Caco-2 (cell line): ENCODE results near the gene RUVBL1. TPM values are rescaled to one million over a fixed set of nuclear protein-coding genes. Genes with fewer than 3 reads are reported as not detected.

Source experiments
- BruUV-seq: library from RNA; stranded (reverse); fragments of 400-500 nt; replicated peaks from 2 replicates; lab custom pipeline; 2021; lab: Mats Ljungman, UMichigan
- CTCF ChIA-PET: fragments of 300-600 bp; sonication (Branson Sonifier 250); formaldehyde crosslinking; loops from one replicate; lab custom pipeline; 2022; ENCODE audit warnings: antibody characterized with exemption; lab: Charles Lee
- POLR2A ChIA-PET: fragments of 300-600 bp; sonication (Branson Sonifier 250); formaldehyde crosslinking; loops from one replicate; lab custom pipeline; 2022; ENCODE audit warnings: antibody characterized with exemption; lab: Charles Lee
- DNase-seq, 2 experiments: peaks; one replicate each; pipeline versions ENCODE4 v3.0.0 to v3.0.0-alpha.2; 2020 to 2022
- H3K27me3 ChIP-seq: replicated peaks from 2 replicates; pipeline ENCODE4 v1.6.0; 2011; ENCODE audit warnings: low read length; ENCODE audit not compliant: control insufficient read depth, insufficient read depth
- H3K36me3 ChIP-seq: 2 replicates; pipeline ENCODE4 v1.5.1; 2011; ENCODE audit warnings: low read length; ENCODE audit not compliant: control insufficient read depth, insufficient read depth
- H3K4me1 ChIP-seq: fragments of 250-450 bp; sonication (Bioruptor Pico); 2 replicates; pipeline ENCODE4 v1.5.1; 2020; ENCODE audit warnings: mild to moderate bottlenecking
- H3K4me3 ChIP-seq: 2 replicates; pipeline ENCODE4 v1.5.1; 2011; ENCODE audit warnings: low read depth, mild to moderate bottlenecking, control low read depth, low read length
- H3K9me3 ChIP-seq: fragments of 250-450 bp; sonication (Bioruptor Pico); 2 replicates; pipeline ENCODE4 v1.5.1; 2020; ENCODE audit warnings: mild to moderate bottlenecking, moderate library complexity
- H3K27ac Mint-ChIP-seq: one replicate; pipeline ENCODE4 v1.8.0; 2022; ENCODE audit warnings: mixed read lengths; ENCODE audit not compliant: unreplicated experiment
- H3K27me3 Mint-ChIP-seq: one replicate; pipeline ENCODE4 v1.8.0; 2022; ENCODE audit warnings: mixed read lengths; ENCODE audit not compliant: insufficient read depth, unreplicated experiment
- H3K36me3 Mint-ChIP-seq: one replicate; pipeline ENCODE4 v1.8.0; 2022; ENCODE audit warnings: mild to moderate bottlenecking, mixed read lengths; ENCODE audit not compliant: insufficient read depth, unreplicated experiment
- H3K4me1 Mint-ChIP-seq: one replicate; pipeline ENCODE4 v1.8.0; 2022; ENCODE audit warnings: low read depth, mixed read lengths; ENCODE audit not compliant: unreplicated experiment
- H3K4me3 Mint-ChIP-seq: one replicate; pipeline ENCODE4 v1.8.0; 2022; ENCODE audit warnings: mild to moderate bottlenecking, moderate library complexity, mixed read lengths; ENCODE audit not compliant: unreplicated experiment
- H3K9me3 Mint-ChIP-seq: one replicate; pipeline ENCODE4 v1.8.0; 2022; ENCODE audit warnings: mixed read lengths; ENCODE audit not compliant: unreplicated experiment
- CTCF ChIP-seq, 2 experiments: fragments of 200-600 bp in 1 of 2; IDR thresholded peaks; 1 replicate in 1 of 2; 2 replicates in 1 of 2; pipeline versions ENCODE4 v1.5.1 to v1.8.0; 2011 to 2022; ENCODE audit warnings: antibody characterized with exemption in 1 of 2, control low read depth in 1 of 2, inconsistent platforms in 1 of 2, low read depth in 1 of 2, low read length in 1 of 2, mild to moderate bottlenecking in 1 of 2, moderate library complexity in 1 of 2; ENCODE audit not compliant: insufficient read depth in 1 of 2, severe bottlenecking in 1 of 2, unreplicated experiment in 1 of 2
- intact Hi-C: fragments of 100-400 bp; cut with micrococcal nuclease; formaldehyde crosslinking; loops from one replicate; pipeline ENCODE4 v1.10.0; 2022; ENCODE audit not compliant: unreplicated experiment
- total RNA-seq: library from RNA; stranded (reverse); gene quantifications from 2 replicates; pipeline ENCODE4 v1.2.3, GENCODE V29; 2022

The RUVBL1 gene
- total RNA-seq, 1 experiment from 2014 or later = 56.4 TPM

- ChIA-PET POLR2A (no interaction called here), CTCF (no interaction called here)
- H3K4me3 Mint-ChIP-seq = no peak overlapping the region
- intact Hi-C loops = no loop called here
- H3K36me3 Mint-ChIP-seq = peaks cover 82% of the 10 kb centered on the region
- no peak for TF ChIP-seq CTCF (IDR thresholded peaks at IDR 0.05; ENCODE audit: insufficient read depth in 1 of 2, low read depth in 1 of 2, low read length in 1 of 2, severe bottlenecking in 1 of 2, unreplicated experiment in 1 of 2)
- no peaks in the 10 kb centered on the region for H3K9me3 ChIP-seq
- no peaks in the 10 kb centered on the region for H3K4me1 ChIP-seq
- peaks cover 3% of the 10 kb centered on the region; the same call in 1 of the 2 replicates for H3K36me3 ChIP-seq
- BruUV-seq = no TSS peak
- H3K4me1 Mint-ChIP-seq = peaks cover 6% of the 10 kb centered on the region
- no peak overlapping the region for H3K27ac Mint-ChIP-seq
- no peaks in the 10 kb centered on the region for H3K9me3 Mint-ChIP-seq
- H3K4me3 ChIP-seq = no peak overlapping the region
- H3K27me3 ChIP-seq = no peaks in the 10 kb centered on the region
- no peaks in the 10 kb centered on the region for H3K27me3 Mint-ChIP-seq
- no peak for DNase-seq
Observed at GRCh38 chr3:128072454-128073184, 51.0 kb downstream of the RUVBL1 start.

- H3K27me3 Mint-ChIP-seq = no peaks in the 10 kb centered on the region
- Histone ChIP-seq H3K27me3 (no peaks in the 10 kb centered on the region), H3K4me1 (no peaks in the 10 kb centered on the region), H3K4me3 (no peak overlapping the region), H3K9me3 (no peaks in the 10 kb centered on the region), H3K36me3 (peaks cover 3% of the 10 kb centered on the region; the same call in 1 of the 2 replicates)
- POLR2A ChIA-PET = no interaction called here
- DNase-seq = no peak
- no TSS peak for BruUV-seq
- peaks cover 6% of the 10 kb centered on the region for H3K4me1 Mint-ChIP-seq
- H3K9me3 Mint-ChIP-seq = no peaks in the 10 kb centered on the region
- peaks cover 89% of the 10 kb centered on the region for H3K36me3 Mint-ChIP-seq
- no peak overlapping the region for H3K4me3 Mint-ChIP-seq
- CTCF ChIA-PET = no interaction called here
- intact Hi-C loops = no loop called here
- no peak for TF ChIP-seq CTCF (IDR thresholded peaks at IDR 0.05; ENCODE audit: insufficient read depth in 1 of 2, low read depth in 1 of 2, low read length in 1 of 2, severe bottlenecking in 1 of 2, unreplicated experiment in 1 of 2)
- no peak overlapping the region for H3K27ac Mint-ChIP-seq
Observed at GRCh38 chr3:128071771-128072453, 51.7 kb downstream of the RUVBL1 start.

GRCh38 chr3:128070898-128071591 lies 52.6 kb downstream of the RUVBL1 start:
- Mint-ChIP-seq H3K36me3 (peaks cover 95% of the 10 kb centered on the region), H3K27me3 (no peaks in the 10 kb centered on the region), H3K9me3 (no peaks in the 10 kb centered on the region), H3K4me3 (no peak overlapping the region), H3K27ac (no peak overlapping the region), H3K4me1 (peaks cover 6% of the 10 kb centered on the region)
- no peak for TF ChIP-seq CTCF (IDR thresholded peaks at IDR 0.05; ENCODE audit: insufficient read depth in 1 of 2, low read depth in 1 of 2, low read length in 1 of 2, severe bottlenecking in 1 of 2, unreplicated experiment in 1 of 2)
- intact Hi-C loops = no loop called here
- Histone ChIP-seq H3K4me1 (no peaks in the 10 kb centered on the region), H3K4me3 (no peak overlapping the region), H3K9me3 (no peaks in the 10 kb centered on the region), H3K27me3 (no peaks in the 10 kb centered on the region), H3K36me3 (peaks cover 3% of the 10 kb centered on the region; the same call in 1 of the 2 replicates)
- no TSS peak for BruUV-seq
- ChIA-PET CTCF (no interaction called here), POLR2A (no interaction called here)
- no peak for DNase-seq
